HepG2 (cell line): ENCODE results near the gene MAPRE3. TPM values are rescaled to one million over a fixed set of nuclear protein-coding genes. Genes with fewer than 3 reads are reported as not detected.

ENCODE experiments used
- ARID5B ChIP-seq: IDR thresholded peaks from 2 replicates; pipeline ENCODE4 v1.4.0; 2020; ENCODE audit warnings: mild to moderate bottlenecking, missing genetic modification reagents
- ATAD3A ChIP-seq: sonication (generic); formaldehyde crosslinking; IDR thresholded peaks from 2 replicates; pipeline ENCODE4 v1.4.0; 2020; ENCODE audit warnings: missing genetic modification reagents
- CEBPZ ChIP-seq: IDR thresholded peaks from 2 replicates; pipeline ENCODE4 v1.6.1; 2012; ENCODE audit warnings: low read length, improper control_type of control experiment
- HNRNPUL1 ChIP-seq: fragments of 200-400 bp; formaldehyde crosslinking; IDR thresholded peaks from 2 replicates; pipeline ENCODE4 v1.6.1; 2017; ENCODE audit warnings: low read depth, mild to moderate bottlenecking, low read length, moderate library complexity
- MAF1 ChIP-seq: sonication (generic); formaldehyde crosslinking; IDR thresholded peaks from 2 replicates; pipeline ENCODE4 v1.5.0; 2020; ENCODE audit warnings: missing genetic modification reagents, borderline replicate concordance
- MXD4 ChIP-seq: IDR thresholded peaks from 2 replicates; pipeline ENCODE4 v1.6.1; 2016; ENCODE audit warnings: mild to moderate bottlenecking, missing biosample characterization, missing genetic modification reagents
- NFE2L1 ChIP-seq: sonication (generic); formaldehyde crosslinking; IDR thresholded peaks from 2 replicates; pipeline ENCODE4 v1.4.0; 2020; ENCODE audit warnings: missing genetic modification reagents, mild to moderate bottlenecking, borderline replicate concordance
- POGZ ChIP-seq: sonication (generic); formaldehyde crosslinking; IDR thresholded peaks from 2 replicates; pipeline ENCODE4 v1.4.0; 2020; ENCODE audit warnings: mild to moderate bottlenecking, missing genetic modification reagents
- SP5 ChIP-seq: IDR thresholded peaks from 2 replicates; pipeline ENCODE4 v1.6.1; 2016; ENCODE audit warnings: low read depth, borderline replicate concordance
- TFAP4 ChIP-seq: sonication (generic); IDR thresholded peaks from 2 replicates; pipeline ENCODE4 v1.6.1; 2016; ENCODE audit warnings: low read depth, borderline replicate concordance
- ZFP90 ChIP-seq: sonication (generic); formaldehyde crosslinking; IDR thresholded peaks from 2 replicates; pipeline ENCODE4 v1.8.0; 2022; ENCODE audit warnings: missing genetic modification reagents, mild to moderate bottlenecking, inconsistent platforms, borderline replicate concordance
- ZNF615 ChIP-seq: sonication (generic); formaldehyde crosslinking; IDR thresholded peaks from 2 replicates; pipeline ENCODE4 v1.5.0; 2020; ENCODE audit warnings: mild to moderate bottlenecking, missing genetic modification reagents, borderline replicate concordance
- ZNF720 ChIP-seq: sonication (generic); formaldehyde crosslinking; IDR thresholded peaks from 2 replicates; pipeline ENCODE4 v1.4.0; 2020; ENCODE audit warnings: missing genetic modification reagents
- ZNF747 ChIP-seq: sonication (generic); formaldehyde crosslinking; IDR thresholded peaks from 2 replicates; pipeline ENCODE4 v1.8.1; 2023; ENCODE audit warnings: missing genetic modification reagents, mild to moderate bottlenecking, borderline replicate concordance
- ZNF782 ChIP-seq: sonication (generic); formaldehyde crosslinking; IDR thresholded peaks from 2 replicates; pipeline ENCODE4 v1.4.0; 2020; ENCODE audit warnings: missing genetic modification reagents, mild to moderate bottlenecking, borderline replicate concordance
- ZSCAN20 ChIP-seq: sonication (generic); formaldehyde crosslinking; IDR thresholded peaks from 2 replicates; pipeline ENCODE4 v1.4.0; 2020; ENCODE audit warnings: missing genetic modification reagents, mild to moderate bottlenecking, borderline replicate concordance
- polyA plus RNA-seq, 8 experiments: library from polyadenylated mRNA; depleted of rRNA in 3 of 8; stranded (reverse) in 7 of 8; unstranded in 1 of 8; fragments of >200 nt; fragmentation: Illumina TruSeq in 4 of 8; extraction: Trizol in 4 of 8; gene quantifications; 2 replicates each; pipeline versions ENCODE4 v1.2.1 to v1.2.3, GENCODE V29; 2011 to 2016; ENCODE audit warnings: low read depth in 4 of 8, missing spikeins in 1 of 8, mixed read lengths in 1 of 8; ENCODE audit not compliant: insufficient read depth in 1 of 8
- total RNA-seq, 5 experiments: library from RNA; depleted of rRNA; stranded (reverse); fragments of >200 nt; fragmentation: Illumina TruSeq; extraction: Trizol; gene quantifications; 2 replicates each; pipeline ENCODE4 v1.2.3, GENCODE V29; 2016; ENCODE audit warnings: low read depth in 1 of 5
- TF ChIP-seq, protein P1 (sequence below): sonication (generic); formaldehyde crosslinking; IDR thresholded peaks from 2 replicates; pipeline ENCODE4 v1.4.0; 2020; ENCODE audit warnings: mild to moderate bottlenecking, missing genetic modification reagents
- TF ChIP-seq, protein P2 (sequence below): sonication (generic); formaldehyde crosslinking; IDR thresholded peaks from 2 replicates; pipeline ENCODE4 v1.8.1; 2023; ENCODE audit warnings: missing genetic modification reagents, mild to moderate bottlenecking, borderline replicate concordance

Gene MAPRE3
- total and polyA plus RNA-seq, 2 of the 13 experiments (the other 11 are each of a cell fraction or from before 2014, with no cell fraction given) = 0.31 to 0.91 TPM

GRCh38 chr2:27071277-27071989, 101.0 kb downstream of the MAPRE3 start, which contains the start of gene OST4 (continued):
- TF ChIP-seq, protein P1, sequence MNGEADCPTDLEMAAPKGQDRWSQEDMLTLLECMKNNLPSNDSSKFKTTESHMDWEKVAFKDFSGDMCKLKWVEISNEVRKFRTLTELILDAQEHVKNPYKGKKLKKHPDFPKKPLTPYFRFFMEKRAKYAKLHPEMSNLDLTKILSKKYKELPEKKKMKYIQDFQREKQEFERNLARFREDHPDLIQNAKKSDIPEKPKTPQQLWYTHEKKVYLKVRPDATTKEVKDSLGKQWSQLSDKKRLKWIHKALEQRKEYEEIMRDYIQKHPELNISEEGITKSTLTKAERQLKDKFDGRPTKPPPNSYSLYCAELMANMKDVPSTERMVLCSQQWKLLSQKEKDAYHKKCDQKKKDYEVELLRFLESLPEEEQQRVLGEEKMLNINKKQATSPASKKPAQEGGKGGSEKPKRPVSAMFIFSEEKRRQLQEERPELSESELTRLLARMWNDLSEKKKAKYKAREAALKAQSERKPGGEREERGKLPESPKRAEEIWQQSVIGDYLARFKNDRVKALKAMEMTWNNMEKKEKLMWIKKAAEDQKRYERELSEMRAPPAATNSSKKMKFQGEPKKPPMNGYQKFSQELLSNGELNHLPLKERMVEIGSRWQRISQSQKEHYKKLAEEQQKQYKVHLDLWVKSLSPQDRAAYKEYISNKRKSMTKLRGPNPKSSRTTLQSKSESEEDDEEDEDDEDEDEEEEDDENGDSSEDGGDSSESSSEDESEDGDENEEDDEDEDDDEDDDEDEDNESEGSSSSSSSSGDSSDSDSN (CRISPR knock-in tag) = peak; percentile 56
- TF ChIP-seq ZNF782 (CRISPR knock-in tag) (no peak; the same call in 1 of the 2 replicates), MAF1 (CRISPR knock-in tag) (no peak), MXD4 (peak; percentile 53; the same call in 1 of the 2 replicates), ARID5B (CRISPR knock-in tag) (peak; percentile 49; the same call in 1 of the 2 replicates), ZNF615 (no peak), CEBPZ (no peak), ZFP90 (CRISPR knock-in tag) (no peak), ZNF747 (CRISPR knock-in tag) (no peak), HNRNPUL1 (no peak), ATAD3A (CRISPR knock-in tag) (no peak), ZNF720 (no peak), SP5 (CRISPR knock-in tag) (peak; percentile 60), NFE2L1 (no peak), TFAP4 (peak; percentile 93; the same call in 1 of the 2 replicates), POGZ (CRISPR knock-in tag) (peak; percentile 64), ZSCAN20 (peak; percentile 29; the same call in 1 of the 2 replicates)
- TF ChIP-seq, protein P2, sequence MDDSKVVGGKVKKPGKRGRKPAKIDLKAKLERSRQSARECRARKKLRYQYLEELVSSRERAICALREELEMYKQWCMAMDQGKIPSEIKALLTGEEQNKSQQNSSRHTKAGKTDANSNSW = peak; percentile 80; the same call in 1 of the 2 replicates
